ENCODE results near the gene PCDHGB2. TPM values are rescaled to one million over a fixed set of nuclear protein-coding genes. Genes with fewer than 3 reads are reported as not detected.
"Not testable (repeated sequence)": the region's sequence is repeated elsewhere in the genome, so short reads cannot be mapped to it uniquely, and the experiment has no call there.

PCDHGB2 gene
- total RNA-seq, 4 donors from 2014 or later: 9.2 to 14.0 (median 10.4) TPM

DNA sequence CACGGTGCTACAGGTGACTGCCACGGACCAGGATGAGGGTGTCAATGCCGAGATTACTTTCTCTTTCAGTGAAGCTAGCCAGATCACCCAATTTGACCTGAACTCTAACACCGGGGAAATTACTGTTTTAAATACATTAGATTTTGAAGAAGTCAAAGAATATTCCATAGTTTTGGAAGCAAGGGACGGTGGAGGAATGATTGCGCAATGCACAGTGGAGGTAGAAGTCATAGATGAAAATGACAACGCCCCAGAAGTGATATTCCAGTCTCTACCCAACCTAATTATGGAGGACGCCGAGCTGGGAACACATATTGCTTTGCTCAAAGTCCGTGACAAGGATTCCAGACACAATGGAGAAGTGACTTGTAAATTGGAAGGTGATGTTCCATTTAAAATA is 28.9 kb downstream of the PCDHGB2 start:
- Histone ChIP-seq H3K36me3 (peaks cover 0 to 46% (median 0%) of the 10 kb centered on the region in 3 donors), H3K27ac (no peak overlapping the region), H3K27me3 (no peaks in the 10 kb centered on the region), H3K4me3 (no peak overlapping the region), H3K4me1 (no peaks in the 10 kb centered on the region), H3K9me3 (peaks cover 7 to 97% (median 52%) of the 10 kb centered on the region in 4 donors)
- TF ChIP-seq, protein P1, sequence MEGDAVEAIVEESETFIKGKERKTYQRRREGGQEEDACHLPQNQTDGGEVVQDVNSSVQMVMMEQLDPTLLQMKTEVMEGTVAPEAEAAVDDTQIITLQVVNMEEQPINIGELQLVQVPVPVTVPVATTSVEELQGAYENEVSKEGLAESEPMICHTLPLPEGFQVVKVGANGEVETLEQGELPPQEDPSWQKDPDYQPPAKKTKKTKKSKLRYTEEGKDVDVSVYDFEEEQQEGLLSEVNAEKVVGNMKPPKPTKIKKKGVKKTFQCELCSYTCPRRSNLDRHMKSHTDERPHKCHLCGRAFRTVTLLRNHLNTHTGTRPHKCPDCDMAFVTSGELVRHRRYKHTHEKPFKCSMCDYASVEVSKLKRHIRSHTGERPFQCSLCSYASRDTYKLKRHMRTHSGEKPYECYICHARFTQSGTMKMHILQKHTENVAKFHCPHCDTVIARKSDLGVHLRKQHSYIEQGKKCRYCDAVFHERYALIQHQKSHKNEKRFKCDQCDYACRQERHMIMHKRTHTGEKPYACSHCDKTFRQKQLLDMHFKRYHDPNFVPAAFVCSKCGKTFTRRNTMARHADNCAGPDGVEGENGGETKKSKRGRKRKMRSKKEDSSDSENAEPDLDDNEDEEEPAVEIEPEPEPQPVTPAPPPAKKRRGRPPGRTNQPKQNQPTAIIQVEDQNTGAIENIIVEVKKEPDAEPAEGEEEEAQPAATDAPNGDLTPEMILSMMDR (IDR thresholded peaks at IDR 0.05): no peak
- TF ChIP-seq EP300 (IDR thresholded peaks at IDR 0.05) (no peak), POLR2A (IDR thresholded peaks at IDR 0.05) (no peak)
- WGBS, 2 donors: 53 to 58% methylated on average over 10 of the region's 10 CpGs
- no peak for DNase-seq (ENCODE audit: low spot score in 2 of 2)

GRCh38 chr5:141389153-141390042 is 29.6 kb downstream of the PCDHGB2 start:
- H3K27me3 ChIP-seq: no peaks in the 10 kb centered on the region

GRCh38 chr5:141392429-141393198 is 32.8 kb downstream of the PCDHGB2 start, which contains the start of gene PCDHGA8:
TSS of gene PCDHGA8 (plus strand) at chr5:141392633. CDS start at chr5:141392814, 181 bp downstream.
- H3K27me3 ChIP-seq: no peaks in the 10 kb centered on the region
- H3K4me3 ChIP-seq: no peak within 1 kb of the TSS
- H3K4me1 ChIP-seq: no peaks in the 10 kb centered on the region
- DNase-seq (ENCODE audit: low spot score in 2 of 2): no peak
- 26 to 33% methylated on average over 38 of the region's 38 CpGs for WGBS, 2 donors
- H3K36me3 ChIP-seq: peaks cover 0 to 25% (median 0%) of the 10 kb centered on the region in 3 donors
- no peak within 1 kb of the TSS for H3K27ac ChIP-seq
- peaks cover 12 to 97% (median 50%) of the 10 kb centered on the region in 4 donors for H3K9me3 ChIP-seq
- TF ChIP-seq EP300 (IDR thresholded peaks at IDR 0.05) (no peak), POLR2A (IDR thresholded peaks at IDR 0.05) (no peak)
- TF ChIP-seq, protein P1 (IDR thresholded peaks at IDR 0.05): no peak

More at GRCh38 chr5:141389153-141390042, 29.6 kb downstream of the PCDHGB2 start:
- Histone ChIP-seq H3K4me1 (no peaks in the 10 kb centered on the region), H3K27ac (no peak overlapping the region), H3K4me3 (no peak overlapping the region), H3K36me3 (peaks cover 0 to 43% (median 0%) of the 10 kb centered on the region in 3 donors), H3K9me3 (peaks cover 8 to 97% (median 52%) of the 10 kb centered on the region in 4 donors)
- TF ChIP-seq, protein P1 (IDR thresholded peaks at IDR 0.05): no peak
- TF ChIP-seq EP300 (IDR thresholded peaks at IDR 0.05): no peak
- no peak for TF ChIP-seq POLR2A (IDR thresholded peaks at IDR 0.05)
- DNase-seq (ENCODE audit: low spot score in 2 of 2): no peak
- WGBS, 2 donors: 42% methylated on average over 51 to 76 of the region's 77 CpGs

- Histone ChIP-seq H3K27ac (no peak overlapping the region), H3K4me1 (no peaks in the 10 kb centered on the region), H3K4me3 (no peak overlapping the region), H3K27me3 (no peaks in the 10 kb centered on the region), H3K9me3 (peaks cover 12 to 97% (median 50%) of the 10 kb centered on the region in 4 donors), H3K36me3 (peaks cover 0 to 29% (median 0%) of the 10 kb centered on the region in 3 donors)
- 41 to 44% methylated on average over 21 of the region's 21 CpGs for WGBS, 2 donors
- TF ChIP-seq EP300 (IDR thresholded peaks at IDR 0.05): no peak
- TF ChIP-seq POLR2A (IDR thresholded peaks at IDR 0.05): no peak
- TF ChIP-seq, protein P1 (IDR thresholded peaks at IDR 0.05): no peak
- no peak for DNase-seq (ENCODE audit: low spot score in 2 of 2)
These were observed 33.5 kb downstream of the PCDHGB2 start for GRCh38 chr5:141393267-141393666.

GRCh38 chr5:141394401-141395187 is 34.8 kb downstream of the PCDHGB2 start:
- not testable (repeated sequence) for DNase-seq (ENCODE audit: low spot score in 2 of 2); H3K27me3 ChIP-seq; H3K4me3 ChIP-seq; H3K27ac ChIP-seq; H3K4me1 ChIP-seq
- peaks cover 0 to 20% (median 0%) of the 10 kb centered on the region in 3 donors for H3K36me3 ChIP-seq
- H3K9me3 ChIP-seq: peaks cover 9 to 97% (median 50%) of the 10 kb centered on the region in 4 donors
- 44 to 50% methylated on average over 29 to 34 of the region's 53 CpGs for WGBS, 2 donors

Measured in tibial nerve (tissue), 4 donors.